HEK293 (cell line): ENCODE measurements around the gene PLOD2.

Experiments used
- YY1 ChIP-seq: fragments of 450-650 bp; formaldehyde crosslinking; IDR thresholded peaks from 2 replicates; pipeline ENCODE4 v1.5.1; 2018; ENCODE audit warnings: missing biosample characterization, missing genetic modification characterization
- ZBTB7A ChIP-seq: fragments of 450-650 bp; formaldehyde crosslinking; IDR thresholded peaks from 2 replicates; pipeline ENCODE4 v1.5.1; 2016; ENCODE audit warnings: low read depth, missing biosample characterization, missing genetic modification characterization
- ZEB2 ChIP-seq: fragments of 450-650 bp; formaldehyde crosslinking; IDR thresholded peaks from 2 replicates; pipeline ENCODE4 v1.5.1; 2016; ENCODE audit warnings: missing biosample characterization, missing genetic modification characterization
- ZNF140 ChIP-seq: fragments of 450-650 bp; formaldehyde crosslinking; IDR thresholded peaks from 2 replicates; pipeline ENCODE4 v1.5.1; 2016; ENCODE audit warnings: missing biosample characterization, missing genetic modification characterization
- ZNF221 ChIP-seq: fragments of 450-650 bp; formaldehyde crosslinking; IDR thresholded peaks from 2 replicates; pipeline ENCODE4 v1.5.1; 2017; ENCODE audit warnings: missing biosample characterization, missing genetic modification characterization, borderline replicate concordance
- ZNF426 ChIP-seq: fragments of 450-650 bp; formaldehyde crosslinking; IDR thresholded peaks from 2 replicates; pipeline ENCODE4 v1.5.1; 2017; ENCODE audit warnings: missing biosample characterization, missing genetic modification characterization, mild to moderate bottlenecking, inconsistent platforms, moderate library complexity
- ZNF510 ChIP-seq: fragments of 450-650 bp; formaldehyde crosslinking; IDR thresholded peaks from 2 replicates; pipeline ENCODE4 v1.5.1; 2018; ENCODE audit warnings: mild to moderate bottlenecking, missing genetic modification characterization, missing biosample characterization; ENCODE audit not compliant: insufficient replicate concordance
- ZNF600 ChIP-seq: fragments of 450-650 bp; formaldehyde crosslinking; IDR thresholded peaks from 2 replicates; pipeline ENCODE4 v1.5.1; 2016; ENCODE audit warnings: missing biosample characterization, missing genetic modification characterization
- TF ChIP-seq, protein P1 (sequence below): fragments of 450-650 bp; formaldehyde crosslinking; IDR thresholded peaks from 2 replicates; pipeline ENCODE4 v1.5.1; 2016; ENCODE audit warnings: missing biosample characterization, missing genetic modification characterization
- TF ChIP-seq, protein P2 (sequence below): fragments of 450-650 bp; formaldehyde crosslinking; IDR thresholded peaks from 2 replicates; pipeline ENCODE4 v1.5.1; 2017; ENCODE audit warnings: missing biosample characterization, missing genetic modification characterization
- TF ChIP-seq, protein P3 (sequence below): fragments of 450-650 bp; formaldehyde crosslinking; IDR thresholded peaks from 2 replicates; pipeline ENCODE4; 2016; ENCODE audit warnings: missing biosample characterization, missing genetic modification characterization
- TF ChIP-seq, protein P4 (sequence below): fragments of 450-650 bp; formaldehyde crosslinking; IDR thresholded peaks from 2 replicates; pipeline ENCODE4 v1.5.1; 2016; ENCODE audit warnings: missing biosample characterization, missing genetic modification characterization

DNA sequence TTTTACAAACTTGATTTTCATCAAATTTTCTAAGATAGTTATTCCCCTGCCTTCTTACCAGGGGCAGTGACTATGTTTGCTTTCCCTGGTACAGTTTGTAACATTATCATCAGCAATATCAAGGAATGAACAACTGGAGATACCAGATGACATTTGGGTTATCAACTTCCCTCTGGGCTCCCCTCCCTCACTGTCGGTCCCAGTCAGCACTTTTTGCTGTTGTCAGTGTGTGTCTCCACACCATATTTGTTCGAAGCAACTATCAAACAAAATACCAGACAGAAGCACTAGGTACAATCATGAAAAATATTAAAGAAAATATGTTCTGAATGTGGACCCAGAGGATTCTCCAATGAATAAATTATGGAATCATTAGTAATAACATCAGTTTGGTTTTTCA is 75.3 kb downstream of the PLOD2 start:
- no peak for TF ChIP-seq ZNF510
- TF ChIP-seq, protein P1, sequence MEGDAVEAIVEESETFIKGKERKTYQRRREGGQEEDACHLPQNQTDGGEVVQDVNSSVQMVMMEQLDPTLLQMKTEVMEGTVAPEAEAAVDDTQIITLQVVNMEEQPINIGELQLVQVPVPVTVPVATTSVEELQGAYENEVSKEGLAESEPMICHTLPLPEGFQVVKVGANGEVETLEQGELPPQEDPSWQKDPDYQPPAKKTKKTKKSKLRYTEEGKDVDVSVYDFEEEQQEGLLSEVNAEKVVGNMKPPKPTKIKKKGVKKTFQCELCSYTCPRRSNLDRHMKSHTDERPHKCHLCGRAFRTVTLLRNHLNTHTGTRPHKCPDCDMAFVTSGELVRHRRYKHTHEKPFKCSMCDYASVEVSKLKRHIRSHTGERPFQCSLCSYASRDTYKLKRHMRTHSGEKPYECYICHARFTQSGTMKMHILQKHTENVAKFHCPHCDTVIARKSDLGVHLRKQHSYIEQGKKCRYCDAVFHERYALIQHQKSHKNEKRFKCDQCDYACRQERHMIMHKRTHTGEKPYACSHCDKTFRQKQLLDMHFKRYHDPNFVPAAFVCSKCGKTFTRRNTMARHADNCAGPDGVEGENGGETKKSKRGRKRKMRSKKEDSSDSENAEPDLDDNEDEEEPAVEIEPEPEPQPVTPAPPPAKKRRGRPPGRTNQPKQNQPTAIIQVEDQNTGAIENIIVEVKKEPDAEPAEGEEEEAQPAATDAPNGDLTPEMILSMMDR (tag by site-specific recombination) = no peak
- TF ChIP-seq ZNF426 (tag by site-specific recombination) = no peak
- TF ChIP-seq, protein P2, sequence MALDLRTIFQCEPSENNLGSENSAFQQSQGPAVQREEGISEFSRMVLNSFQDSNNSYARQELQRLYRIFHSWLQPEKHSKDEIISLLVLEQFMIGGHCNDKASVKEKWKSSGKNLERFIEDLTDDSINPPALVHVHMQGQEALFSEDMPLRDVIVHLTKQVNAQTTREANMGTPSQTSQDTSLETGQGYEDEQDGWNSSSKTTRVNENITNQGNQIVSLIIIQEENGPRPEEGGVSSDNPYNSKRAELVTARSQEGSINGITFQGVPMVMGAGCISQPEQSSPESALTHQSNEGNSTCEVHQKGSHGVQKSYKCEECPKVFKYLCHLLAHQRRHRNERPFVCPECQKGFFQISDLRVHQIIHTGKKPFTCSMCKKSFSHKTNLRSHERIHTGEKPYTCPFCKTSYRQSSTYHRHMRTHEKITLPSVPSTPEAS (tag by site-specific recombination) = no peak
- no peak for TF ChIP-seq ZBTB7A (tag by site-specific recombination)
- no peak for TF ChIP-seq ZNF221 (tag by site-specific recombination)
- TF ChIP-seq, protein P3, sequence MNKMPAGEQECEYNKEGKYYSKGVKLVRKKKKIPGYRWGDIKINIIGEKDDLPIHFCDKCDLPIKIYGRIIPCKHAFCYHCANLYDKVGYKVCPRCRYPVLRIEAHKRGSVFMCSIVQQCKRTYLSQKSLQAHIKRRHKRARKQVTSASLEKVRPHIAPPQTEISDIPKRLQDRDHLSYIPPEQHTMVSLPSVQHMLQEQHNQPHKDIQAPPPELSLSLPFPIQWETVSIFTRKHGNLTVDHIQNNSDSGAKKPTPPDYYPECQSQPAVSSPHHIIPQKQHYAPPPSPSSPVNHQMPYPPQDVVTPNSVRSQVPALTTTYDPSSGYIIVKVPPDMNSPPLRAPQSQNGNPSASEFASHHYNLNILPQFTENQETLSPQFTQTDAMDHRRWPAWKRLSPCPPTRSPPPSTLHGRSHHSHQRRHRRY (tag by site-specific recombination) = no peak
- TF ChIP-seq ZNF140 (tag by site-specific recombination) = no peak
- TF ChIP-seq YY1 (tag by site-specific recombination) = no peak
- TF ChIP-seq, protein P4, sequence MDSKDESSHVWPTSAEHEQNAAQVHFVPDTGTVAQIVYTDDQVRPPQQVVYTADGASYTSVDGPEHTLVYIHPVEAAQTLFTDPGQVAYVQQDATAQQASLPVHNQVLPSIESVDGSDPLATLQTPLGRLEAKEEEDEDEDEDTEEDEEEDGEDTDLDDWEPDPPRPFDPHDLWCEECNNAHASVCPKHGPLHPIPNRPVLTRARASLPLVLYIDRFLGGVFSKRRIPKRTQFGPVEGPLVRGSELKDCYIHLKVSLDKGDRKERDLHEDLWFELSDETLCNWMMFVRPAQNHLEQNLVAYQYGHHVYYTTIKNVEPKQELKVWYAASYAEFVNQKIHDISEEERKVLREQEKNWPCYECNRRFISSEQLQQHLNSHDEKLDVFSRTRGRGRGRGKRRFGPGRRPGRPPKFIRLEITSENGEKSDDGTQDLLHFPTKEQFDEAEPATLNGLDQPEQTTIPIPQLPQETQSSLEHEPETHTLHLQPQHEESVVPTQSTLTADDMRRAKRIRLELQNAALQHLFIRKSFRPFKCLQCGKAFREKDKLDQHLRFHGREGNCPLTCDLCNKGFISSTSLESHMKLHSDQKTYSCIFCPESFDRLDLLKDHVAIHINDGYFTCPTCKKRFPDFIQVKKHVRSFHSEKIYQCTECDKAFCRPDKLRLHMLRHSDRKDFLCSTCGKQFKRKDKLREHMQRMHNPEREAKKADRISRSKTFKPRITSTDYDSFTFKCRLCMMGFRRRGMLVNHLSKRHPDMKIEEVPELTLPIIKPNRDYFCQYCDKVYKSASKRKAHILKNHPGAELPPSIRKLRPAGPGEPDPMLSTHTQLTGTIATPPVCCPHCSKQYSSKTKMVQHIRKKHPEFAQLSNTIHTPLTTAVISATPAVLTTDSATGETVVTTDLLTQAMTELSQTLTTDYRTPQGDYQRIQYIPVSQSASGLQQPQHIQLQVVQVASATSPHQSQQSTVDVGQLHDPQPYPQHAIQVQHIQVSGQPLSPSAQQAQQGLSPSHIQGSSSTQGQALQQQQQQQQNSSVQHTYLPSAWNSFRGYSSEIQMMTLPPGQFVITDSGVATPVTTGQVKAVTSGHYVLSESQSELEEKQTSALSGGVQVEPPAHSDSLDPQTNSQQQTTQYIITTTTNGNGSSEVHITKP (tag by site-specific recombination) = no peak
- no peak for TF ChIP-seq ZEB2 (tag by site-specific recombination)
- no peak for TF ChIP-seq ZNF600 (tag by site-specific recombination)
